Measurements from ENCODE around the gene ATG4B.
"Not testable (repeated sequence)": the region's sequence is repeated elsewhere in the genome, so short reads cannot be mapped to it uniquely, and the experiment has no call there.

Gene ATG4B

GRCh38 chr2:241640165-241640795 is 2.8 kb downstream of the ATG4B start:
- no peak for DNase-seq

DNA sequence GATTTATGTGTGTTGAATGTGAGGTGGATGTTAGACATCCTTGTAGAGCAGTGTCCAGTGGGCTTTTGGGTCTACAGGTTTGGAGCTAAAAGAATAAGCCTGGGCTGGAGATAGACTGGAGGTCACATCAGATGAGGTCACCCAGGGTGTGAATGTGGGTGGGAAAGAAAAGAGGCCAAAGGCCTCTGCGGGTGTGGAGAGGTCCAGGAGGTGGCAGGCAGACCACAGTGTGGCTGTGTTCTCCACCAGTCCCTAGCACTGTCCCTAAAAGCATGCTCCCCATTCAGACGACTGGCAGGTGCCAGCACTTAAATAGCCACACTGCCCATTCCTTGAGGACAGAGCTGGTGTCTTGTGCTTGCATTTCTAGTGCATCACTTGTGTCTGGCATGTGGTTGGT is 4.1 kb downstream of the ATG4B start:
- DNase-seq = no peak

DNA sequence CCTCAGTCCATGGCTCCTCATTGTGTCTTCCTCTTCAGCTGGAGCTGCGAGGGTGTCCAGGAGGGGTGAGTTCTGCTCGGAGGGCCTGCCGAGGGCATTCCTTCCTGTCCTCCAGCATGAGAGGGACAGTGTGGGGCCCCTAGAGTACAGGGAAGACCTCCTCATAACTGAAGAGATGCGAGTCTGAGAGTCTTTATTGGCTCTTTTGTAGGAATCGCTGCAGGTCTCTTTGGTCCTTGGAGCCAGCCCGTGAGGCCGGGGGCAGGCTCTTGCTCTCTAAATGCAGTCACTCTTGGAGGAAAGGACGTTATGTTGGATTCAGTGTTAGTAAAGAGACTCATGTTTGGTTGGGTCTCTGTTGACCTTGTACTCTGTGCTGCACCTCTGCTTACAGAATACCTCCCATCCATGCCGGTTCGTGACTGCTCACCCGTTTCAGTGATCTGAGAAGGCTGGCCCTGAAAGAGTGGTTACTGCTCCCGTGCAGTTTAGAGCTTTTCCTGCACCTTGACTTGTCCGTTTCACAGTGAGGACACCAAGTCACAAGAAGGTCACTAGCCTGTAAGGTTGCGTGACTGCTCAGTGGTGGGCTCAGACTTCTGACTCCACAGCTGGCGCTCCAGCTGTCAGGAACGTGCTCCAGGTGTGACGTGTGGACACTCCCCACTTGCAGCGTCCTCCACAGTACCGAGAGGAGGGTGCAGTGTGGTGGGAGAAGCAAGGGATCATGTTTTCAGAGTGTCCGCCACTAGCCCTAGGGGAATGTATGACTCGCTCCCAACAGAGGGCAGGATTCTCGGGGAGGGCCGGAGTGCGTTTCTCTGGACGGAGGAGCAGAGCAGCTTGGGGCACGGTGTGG is 7.8 kb downstream of the ATG4B start:
- no peak for DNase-seq

DNA sequence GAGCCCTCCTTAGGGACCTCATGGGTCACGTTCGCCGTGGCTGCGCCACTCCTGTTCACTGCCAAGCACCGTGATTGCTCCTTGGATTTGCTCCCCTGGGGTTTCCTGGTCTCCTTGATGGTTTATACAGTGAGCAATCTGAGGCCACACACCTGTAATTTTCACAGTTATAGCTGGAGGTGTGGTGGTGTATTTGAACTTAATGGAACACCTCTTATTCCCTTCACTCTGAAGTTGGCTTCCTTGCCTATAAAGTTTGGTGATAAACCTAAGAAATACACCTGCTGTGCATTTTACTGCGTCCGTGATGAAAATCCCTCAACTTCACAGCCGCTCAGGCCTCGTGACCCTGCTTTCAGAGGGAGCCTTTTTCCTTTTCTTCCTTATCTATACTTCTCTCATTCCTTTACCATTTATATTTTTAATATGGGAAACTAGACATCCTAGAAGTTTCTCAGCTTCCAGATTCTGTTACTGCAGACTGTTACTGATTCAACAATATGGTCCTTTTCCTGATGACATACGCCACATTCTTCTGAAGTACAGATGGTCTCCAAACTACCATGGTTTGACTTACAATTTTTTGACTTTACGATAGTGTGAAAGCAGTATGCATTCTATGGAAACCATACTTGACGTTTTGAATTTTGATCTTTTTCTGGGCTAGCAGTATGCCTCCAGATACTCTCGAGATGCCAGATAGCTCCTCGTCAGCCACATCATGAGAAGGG is 8.6 kb downstream of the ATG4B start:
- DNase-seq = no peak

- DNase-seq = no peak
Measured at GRCh38 chr2:241648453-241648852, 11.0 kb downstream of the ATG4B start.

GRCh38 chr2:241649404-241649803 is 11.9 kb downstream of the ATG4B start:
- DNase-seq = no peak

DNA sequence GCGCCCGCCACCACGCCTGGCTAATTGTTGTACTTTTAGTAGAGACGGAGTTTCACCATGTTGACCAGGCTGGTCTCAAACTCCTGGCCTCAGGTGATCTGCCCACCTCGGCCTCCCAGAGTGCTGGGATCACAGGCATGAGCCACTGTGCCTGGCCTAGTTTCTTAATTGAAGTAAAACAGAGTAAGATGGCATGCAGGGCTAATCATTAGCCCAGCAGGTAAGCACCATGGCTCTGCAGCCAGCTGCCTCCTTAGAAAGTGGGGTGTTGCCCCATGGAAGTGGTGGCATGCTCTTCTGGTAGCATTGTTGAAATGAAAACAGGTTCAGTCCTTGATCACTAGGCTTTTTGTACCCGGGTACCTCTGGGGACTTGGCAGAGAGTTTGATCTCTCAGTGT is 12.4 kb downstream of the ATG4B start:
- no peak for DNase-seq

DNA sequence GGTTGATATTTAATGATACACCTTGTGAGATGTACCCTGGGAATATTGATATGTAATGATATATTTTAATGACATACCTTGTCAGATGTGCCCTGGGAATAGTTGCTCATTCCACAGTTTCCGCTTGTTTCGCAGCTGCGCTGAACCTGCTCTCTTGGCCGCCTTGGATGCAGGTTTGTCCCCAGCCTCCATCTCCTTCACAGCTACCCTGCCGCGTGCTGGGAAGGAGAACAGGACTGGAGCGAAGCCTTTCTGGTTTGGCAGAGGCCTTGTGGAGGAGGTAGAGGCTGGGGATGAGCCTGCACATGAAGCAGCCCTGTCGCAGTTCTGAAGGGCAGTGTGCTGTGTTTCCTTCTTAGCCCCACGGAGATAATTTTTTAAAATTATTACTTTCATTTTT is 14.6 kb downstream of the ATG4B start:
- no peak for DNase-seq

DNA sequence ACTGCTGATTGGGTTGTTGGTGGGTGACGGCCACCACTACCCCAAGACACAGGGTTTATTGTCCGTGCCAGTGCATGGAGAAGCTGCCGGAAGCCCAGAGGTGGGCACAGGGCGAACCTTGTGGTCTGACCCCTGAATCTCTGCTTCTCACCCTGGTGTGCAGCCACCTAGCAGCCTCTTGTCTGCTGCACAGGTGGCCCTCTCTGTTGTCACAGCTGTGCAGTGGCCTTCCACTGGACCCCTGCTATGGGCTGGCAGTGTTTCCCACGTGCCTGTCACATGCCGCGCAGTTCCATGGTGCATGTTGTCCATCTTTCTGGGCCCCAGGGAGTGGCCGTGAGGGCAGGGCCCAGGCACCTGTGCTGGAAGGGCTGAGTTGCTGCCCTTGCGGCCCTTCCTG is 15.2 kb downstream of the ATG4B start:
- DNase-seq = no peak

DNA sequence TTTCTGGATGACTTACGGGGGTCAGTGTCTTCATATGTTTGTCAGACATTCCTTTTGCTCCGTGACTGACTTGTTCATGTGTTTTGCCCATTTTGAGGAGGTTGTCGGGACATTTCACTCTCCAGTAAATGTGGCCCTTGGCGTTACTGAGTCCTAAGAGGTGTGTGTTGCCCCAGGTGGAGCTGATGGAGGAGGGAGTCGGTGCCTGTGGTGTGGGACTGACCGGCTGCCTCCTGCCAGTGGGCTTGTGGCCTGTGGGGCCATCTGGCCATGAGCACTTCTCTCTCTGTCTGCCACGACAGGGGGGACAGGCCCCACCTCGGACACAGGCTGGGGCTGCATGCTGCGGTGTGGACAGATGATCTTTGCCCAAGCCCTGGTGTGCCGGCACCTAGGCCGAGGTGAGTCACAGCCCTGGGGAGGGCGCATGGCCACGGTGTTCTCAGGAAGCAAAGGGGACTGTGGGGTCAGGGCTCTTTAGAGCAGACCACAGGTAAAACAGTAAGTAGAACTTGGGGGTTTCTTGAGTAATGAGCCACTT is 15.8 kb downstream of the ATG4B start:
- DNase-seq = no peak

DNA sequence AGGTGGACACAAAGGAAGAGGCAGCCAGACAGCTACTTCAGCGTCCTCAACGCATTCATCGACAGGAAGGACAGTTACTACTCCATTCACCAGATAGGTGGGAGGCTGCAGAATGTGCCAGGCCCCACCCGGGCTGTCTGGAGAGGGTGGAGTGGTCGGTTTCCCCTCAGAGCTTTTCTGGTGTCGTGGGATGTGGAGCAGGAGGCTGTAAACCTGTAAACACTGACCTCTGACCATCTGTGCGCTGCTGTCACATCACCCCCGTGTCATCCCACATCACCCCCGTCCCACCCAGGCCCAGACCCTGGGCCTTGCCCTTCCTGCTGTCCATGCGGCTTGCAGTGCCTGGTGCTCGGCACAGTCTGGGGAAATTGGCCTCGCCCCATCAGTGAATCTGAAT is 17.1 kb downstream of the ATG4B start:
- no peak for DNase-seq

DNA sequence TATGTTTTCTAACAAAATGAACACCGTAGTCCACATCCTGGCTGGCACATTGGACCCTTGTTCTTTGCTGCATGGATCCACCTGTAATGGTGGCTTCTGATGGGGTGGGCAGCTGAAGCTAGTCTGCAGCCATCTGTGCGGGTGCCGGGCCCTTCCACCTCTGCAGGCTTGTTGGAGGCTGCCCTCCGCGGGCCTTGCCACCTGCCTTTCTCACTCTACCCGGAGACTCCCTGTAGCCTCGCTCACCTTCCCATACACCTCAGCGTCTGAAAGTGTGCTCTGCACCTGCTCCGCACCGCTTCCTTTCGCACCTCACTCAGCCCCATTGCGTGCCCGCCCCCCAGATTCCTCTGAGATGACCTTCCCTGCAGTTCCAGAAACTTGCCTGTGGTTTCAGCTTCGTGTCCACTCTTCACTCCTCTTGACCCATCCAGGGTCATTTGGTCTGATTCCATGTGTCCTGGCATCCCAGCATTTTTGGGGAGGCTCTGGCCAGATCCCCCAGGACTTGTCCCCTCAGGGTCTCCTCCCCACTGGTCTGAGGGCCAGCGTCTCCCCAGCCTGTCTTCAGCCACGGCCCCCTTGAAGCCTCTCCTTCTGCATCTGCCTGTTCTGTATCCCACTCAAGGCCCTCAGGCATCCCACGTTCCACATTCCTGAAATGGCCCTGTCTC is 18.2 kb downstream of the ATG4B start:
- no peak for DNase-seq

DNA sequence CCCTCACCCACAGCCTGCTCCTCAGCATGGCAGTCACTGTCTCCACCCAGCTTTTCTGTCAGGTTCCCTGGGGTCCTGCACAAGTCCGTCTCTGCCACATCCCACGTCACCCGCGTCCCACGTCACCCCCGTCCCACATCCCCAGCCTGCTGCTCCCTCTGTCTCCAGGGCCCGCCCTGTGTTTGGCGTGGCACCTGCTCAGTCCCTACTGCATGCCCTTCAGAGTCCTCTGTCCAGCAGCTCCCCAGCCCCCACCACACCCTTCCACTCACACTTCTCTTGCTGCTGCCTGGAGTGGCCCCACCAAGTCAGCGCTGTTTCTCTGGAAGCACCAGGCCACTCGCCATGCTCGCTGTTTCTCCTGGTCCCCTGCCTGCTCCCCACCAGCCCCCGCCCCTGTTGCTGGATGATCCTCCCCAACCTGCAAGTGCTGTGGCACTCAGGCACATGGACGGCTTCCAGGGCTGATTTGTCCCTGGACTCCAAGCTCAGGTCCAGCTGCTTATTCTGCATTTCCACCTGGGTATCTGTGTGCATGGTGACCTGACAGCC is 18.8 kb downstream of the ATG4B start:
- no peak for DNase-seq

GRCh38 chr2:241657786-241658254 is 20.3 kb downstream of the ATG4B start:
- no peak for DNase-seq

- DNase-seq = no peak
Measured at GRCh38 chr2:241658296-241658695, 20.8 kb downstream of the ATG4B start.

- no peak for DNase-seq
Measured at GRCh38 chr2:241659150-241659739, 21.8 kb downstream of the ATG4B start.

DNA sequence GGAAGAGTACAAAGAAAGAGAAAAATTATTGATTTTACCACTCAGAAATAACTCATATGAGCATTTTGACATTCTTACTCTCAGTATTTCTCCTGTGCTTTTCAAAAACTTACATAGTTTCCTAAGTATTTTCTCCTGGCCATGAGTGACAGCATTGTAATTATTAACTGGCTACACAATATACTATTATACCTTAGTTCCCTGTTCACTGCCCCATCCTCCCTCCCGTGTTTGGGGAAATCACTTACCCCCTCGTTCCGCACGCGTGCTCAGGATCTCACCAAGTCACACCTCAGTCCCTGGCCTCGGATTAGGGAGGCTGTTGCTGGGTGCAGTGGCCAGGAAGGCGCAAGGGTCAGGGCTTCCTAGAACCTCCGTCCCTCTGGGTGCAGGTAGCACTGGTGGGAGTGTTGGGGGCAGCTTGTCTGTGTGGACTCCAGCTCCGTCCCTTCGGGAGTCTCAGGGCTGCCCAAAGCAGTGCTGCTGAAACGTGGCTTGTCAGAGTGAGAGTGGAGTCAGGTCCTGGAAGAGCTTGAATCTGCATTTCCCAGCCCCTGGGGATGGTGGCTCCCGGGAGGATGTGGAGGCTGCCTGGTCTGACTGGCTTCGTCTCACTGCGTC is 23.2 kb downstream of the ATG4B start:
- no peak for DNase-seq

- DNase-seq = not testable (repeated sequence)
Measured at GRCh38 chr2:241662731-241663130, 25.2 kb downstream of the ATG4B start.

DNA sequence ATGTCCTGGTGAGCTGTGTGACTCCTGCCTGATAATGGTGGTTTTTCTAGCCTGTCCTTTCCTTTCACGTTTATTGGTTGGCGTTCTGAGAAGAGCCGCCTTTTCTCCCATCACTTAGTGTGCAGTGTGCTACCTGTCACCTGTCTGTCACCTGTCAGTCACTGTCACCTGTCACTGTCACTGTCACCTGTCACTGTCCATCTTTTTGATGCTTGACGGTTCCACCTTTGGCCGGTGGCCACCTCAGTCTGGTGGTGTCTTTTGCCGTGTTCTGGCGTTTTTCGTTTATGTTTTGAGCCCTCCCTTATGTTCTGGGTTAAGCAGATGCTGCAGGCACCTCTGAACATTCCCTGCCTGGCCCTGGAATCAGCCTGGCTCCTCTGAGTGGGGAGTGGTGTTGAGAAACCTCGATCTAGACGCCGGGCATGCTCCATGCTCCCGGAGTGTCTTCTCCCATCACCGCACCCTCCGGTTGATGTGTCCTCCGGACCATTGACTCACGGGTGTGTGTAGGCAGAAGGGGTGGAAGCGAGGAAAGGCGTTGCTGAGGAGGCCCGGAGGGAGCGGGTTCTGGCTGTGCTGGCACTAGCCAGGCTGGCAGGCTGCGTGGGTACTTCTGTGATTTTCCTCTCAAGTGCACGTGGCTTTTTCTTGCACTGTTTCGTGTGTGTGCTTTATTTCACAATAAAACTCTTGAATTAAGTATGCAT is 28.4 kb downstream of the ATG4B start:
- no peak for DNase-seq

DNA sequence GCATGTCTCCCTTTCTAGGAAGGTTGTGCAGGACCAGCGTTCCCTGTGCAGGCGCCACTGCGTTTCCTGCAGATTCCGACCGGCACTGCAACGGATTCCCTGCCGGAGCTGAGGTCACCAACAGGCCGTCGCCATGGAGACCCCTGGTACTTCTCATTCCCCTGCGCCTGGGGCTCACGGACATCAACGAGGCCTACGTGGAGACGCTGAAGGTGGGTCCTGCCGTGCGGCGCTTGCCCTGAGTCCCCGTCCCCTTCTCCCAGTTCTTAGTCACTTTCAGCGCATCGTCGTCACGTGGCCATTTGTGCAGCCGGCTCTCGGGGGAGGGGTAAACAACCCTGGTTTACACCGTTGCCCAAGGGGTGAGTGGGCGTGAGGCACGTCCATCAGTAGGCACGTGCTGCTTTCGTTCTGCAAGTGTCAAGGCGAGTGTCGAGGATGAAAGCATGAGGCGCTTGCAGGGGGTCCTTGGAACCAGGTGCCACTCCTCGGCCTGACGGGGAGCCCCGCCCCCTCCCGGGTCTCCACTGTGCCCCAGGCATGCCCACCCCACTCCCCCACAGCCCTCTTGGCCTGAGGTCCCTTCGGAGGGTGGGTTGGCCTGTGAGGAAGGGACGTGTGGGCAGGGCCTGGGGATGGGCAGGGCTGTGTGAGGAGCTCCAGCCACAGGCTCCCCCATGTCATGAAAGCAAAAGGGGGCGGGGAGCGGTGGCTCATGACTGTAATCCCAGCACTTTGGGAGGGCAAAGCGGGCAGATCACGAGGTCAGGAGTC is 29.3 kb downstream of the ATG4B start:
- no peak for DNase-seq

Measured in stimulated activated naive CD4-positive, alpha-beta T cell treated with Interleukin-2 at 50 U/mL for 16 hours (primary cell).